ENCODE measurements around the gene SHISA5.

- TF ChIP-seq CTCF (IDR thresholded peaks at IDR 0.05): no peak
- TF ChIP-seq POLR2A (IDR thresholded peaks at IDR 0.05): no peak
Measured at GRCh38 chr3:48420561-48420960, 83.4 kb downstream of the SHISA5 start.

Measured in ovary (tissue), 3 donors.